Activated CD4-positive, alpha-beta T cell treated with anti-CD3 and anti-CD28 coated beads for 36 hours (primary cell): ENCODE results near the gene OSM. TPM values are rescaled to one million over a fixed set of nuclear protein-coding genes. Genes with fewer than 3 reads are reported as not detected.
A peak's percentile ranks its signal among the peaks of the same experiment; 100 is the strongest.

Experiments
- ATAC-seq: fragments of 200-7000 bp; cut with Tn5 transposase; one replicate; pipeline ENCODE4 v1.10.0; 2021; ENCODE audit warnings: mild to moderate bottlenecking, moderate library complexity
- CTCF ChIA-PET: fragments of 350-600 bp; sonication (Branson Sonifier 250); formaldehyde crosslinking; loops from one replicate; lab custom pipeline; 2021; ENCODE audit warnings: antibody characterized with exemption; lab: Charles Lee
- POLR2A ChIA-PET: fragments of 350-600 bp; sonication (Branson Sonifier 250); formaldehyde crosslinking; loops from one replicate; lab custom pipeline; 2021; ENCODE audit warnings: antibody characterized with exemption, inconsistent platforms; lab: Charles Lee
- DNase-seq: peaks from one replicate; pipeline ENCODE4 v3.0.0-alpha.2; 2020
- H3K27ac Mint-ChIP-seq: one replicate; pipeline ENCODE4 v1.8.0; 2021; ENCODE audit warnings: mixed read lengths
- H3K27me3 Mint-ChIP-seq: one replicate; pipeline ENCODE4 v1.8.0; 2021; ENCODE audit warnings: mixed read lengths
- H3K36me3 Mint-ChIP-seq: one replicate; pipeline ENCODE4 v1.8.0; 2021; ENCODE audit warnings: low read depth, mixed read lengths
- H3K4me1 Mint-ChIP-seq: one replicate; pipeline ENCODE4 v1.8.0; 2021; ENCODE audit warnings: mixed read lengths
- H3K4me3 Mint-ChIP-seq: one replicate; pipeline ENCODE4 v1.8.0; 2021; ENCODE audit warnings: mild to moderate bottlenecking, moderate library complexity, mixed read lengths
- H3K9me3 Mint-ChIP-seq: one replicate; pipeline ENCODE4 v1.8.0; 2021; ENCODE audit warnings: low read depth, mixed read lengths
- intact Hi-C, 2 experiments: fragments of 100-400 bp; cut with DNase I in 1 of 2; cut with micrococcal nuclease in 1 of 2; formaldehyde crosslinking; loops; one replicate each; pipeline versions ENCODE4 v1.14.2 to v1.15.1; 2022 to 2024; cut with DNase I, micrococcal nuclease
- total RNA-seq, 2 experiments: library from RNA; stranded (reverse); gene quantifications; one replicate each; pipeline ENCODE4 v1.2.3, GENCODE V29; 2021

The OSM gene
- total RNA-seq, 2 experiments from 2014 or later, result 13.8 to 17.6 TPM

DNA sequence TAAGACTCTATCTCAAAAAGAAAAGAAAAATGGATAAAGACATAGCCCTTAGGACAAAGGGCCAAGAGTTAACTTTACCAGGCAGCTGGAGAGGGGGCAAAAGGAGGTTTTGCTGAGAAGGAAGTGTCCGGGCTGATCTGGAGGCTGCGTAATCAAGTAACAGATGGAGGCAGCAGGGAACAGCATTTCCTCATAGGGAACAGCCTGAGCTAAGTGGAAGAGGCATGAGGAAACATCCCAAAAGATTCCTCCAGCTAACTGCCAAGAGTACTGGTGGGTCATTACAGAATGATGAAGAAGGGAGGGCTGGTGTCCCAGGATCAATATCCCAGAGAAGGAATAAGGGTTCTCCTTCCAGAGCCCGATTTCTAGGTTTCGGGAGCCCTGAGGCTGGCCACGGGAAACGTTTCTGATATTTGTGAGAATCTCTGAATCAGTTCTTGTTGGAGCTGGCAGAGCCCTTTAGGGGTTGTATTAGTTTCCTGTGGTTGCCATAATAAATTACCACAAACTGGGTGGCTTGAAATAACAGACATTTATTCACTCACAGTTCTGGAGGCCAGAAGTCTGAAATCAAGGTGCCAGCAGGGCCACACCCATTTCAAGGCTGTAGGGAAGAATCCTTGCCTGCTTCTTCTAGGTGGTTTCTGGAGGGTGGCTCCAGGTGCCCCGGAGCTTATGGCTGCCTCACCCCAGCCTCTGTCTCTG is 41.3 kb downstream of the OSM start:
- DNase-seq, result no peak
- Mint-ChIP-seq H3K4me1 (peaks cover 41% of the 10 kb centered on the region), H3K9me3 (no peaks in the 10 kb centered on the region), H3K4me3 (no peak overlapping the region), H3K27ac (no peak overlapping the region), H3K36me3 (no peaks in the 10 kb centered on the region), H3K27me3 (no peaks in the 10 kb centered on the region)
- intact Hi-C loops, result no loop called here
- CTCF ChIA-PET, result interaction anchor here (1.1 to 1.3 kb wide), 2 partner anchors 18 to 24 kb away, joined by 3 read pairs; no protein-coding TSS in a partner anchor
- no peak for ATAC-seq
- POLR2A ChIA-PET, result interaction anchor here (0.6 kb wide), 1 partner anchor 47 kb away, joined by 3 read pairs; no protein-coding TSS in a partner anchor

DNA sequence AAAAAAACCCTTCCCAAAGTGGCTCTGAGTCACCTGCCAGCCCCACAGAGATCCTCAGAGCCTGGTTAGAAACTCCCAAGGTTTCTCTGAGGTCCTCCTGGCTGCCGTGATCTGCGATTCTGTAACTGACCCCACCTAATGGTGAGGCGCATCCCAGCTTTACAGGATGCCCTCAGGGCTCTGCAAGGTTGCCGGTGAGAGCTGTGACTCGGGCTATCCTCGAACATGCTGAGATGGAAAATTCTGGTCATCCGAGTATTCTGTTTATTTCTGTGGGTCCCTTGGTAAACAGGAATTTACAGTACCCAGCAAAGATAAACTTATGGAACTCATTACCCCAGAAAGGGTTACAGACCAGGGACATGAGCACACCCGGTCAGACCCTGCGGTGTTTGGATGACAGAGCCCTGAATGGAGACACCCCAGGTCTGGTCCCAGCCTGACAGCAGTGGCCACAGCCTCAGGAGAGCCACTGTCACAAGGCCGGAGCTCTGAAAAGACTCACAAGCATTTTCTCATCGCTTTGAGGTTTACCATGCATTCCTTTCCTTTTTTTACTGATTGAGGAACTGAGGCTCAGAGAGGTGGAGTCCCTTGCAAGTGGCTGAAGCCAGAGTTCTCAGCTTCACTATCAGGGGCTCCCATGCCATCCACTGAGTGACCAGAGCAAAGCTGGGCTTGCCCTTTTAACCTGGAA is 42.3 kb downstream of the OSM start:
- no peaks in the 10 kb centered on the region for H3K27me3 Mint-ChIP-seq
- ChIA-PET CTCF (interaction anchor here (1.0 to 1.3 kb wide), 2 partner anchors 20 to 64 kb away, joined by 3 read pairs; no protein-coding TSS in a partner anchor), POLR2A (no interaction called here)
- peaks cover 52% of the 10 kb centered on the region for H3K4me1 Mint-ChIP-seq
- intact Hi-C loops, result no loop called here
- H3K4me3 Mint-ChIP-seq, result no peak overlapping the region
- H3K27ac Mint-ChIP-seq, result no peak overlapping the region
- ATAC-seq, result peak; percentile 28
- no peaks in the 10 kb centered on the region for H3K36me3 Mint-ChIP-seq
- peak; percentile 29 for DNase-seq
- no peaks in the 10 kb centered on the region for H3K9me3 Mint-ChIP-seq

DNA sequence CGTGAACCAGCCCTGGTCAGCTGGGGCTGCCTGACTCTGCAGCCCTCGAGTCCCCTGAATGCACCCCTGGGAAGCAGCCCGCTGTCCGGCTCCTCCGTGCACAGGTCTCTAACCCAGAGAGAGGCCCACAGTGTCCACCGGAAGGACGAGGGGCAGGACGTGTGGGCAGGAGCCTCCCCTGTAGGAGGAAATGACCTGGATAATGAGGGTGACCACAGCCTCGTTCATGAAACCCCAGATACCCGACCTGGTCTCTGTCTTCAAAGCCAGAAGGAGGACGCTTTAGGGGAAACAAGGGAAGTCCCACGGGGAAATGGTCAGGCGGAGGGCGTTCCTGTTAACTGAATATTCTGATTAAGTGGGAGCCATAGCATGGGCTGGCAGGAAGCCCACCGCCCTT is 43.3 kb downstream of the OSM start:
- POLR2A ChIA-PET, result no interaction called here
- intact Hi-C loops, result no loop called here
- no peaks in the 10 kb centered on the region for H3K9me3 Mint-ChIP-seq
- CTCF ChIA-PET, result no interaction called here
- peak overlapping the region; percentile 17 for H3K27ac Mint-ChIP-seq
- no peak for DNase-seq
- H3K27me3 Mint-ChIP-seq, result no peaks in the 10 kb centered on the region
- ATAC-seq, result no peak
- H3K4me1 Mint-ChIP-seq, result peaks cover 52% of the 10 kb centered on the region
- no peaks in the 10 kb centered on the region for H3K36me3 Mint-ChIP-seq
- H3K4me3 Mint-ChIP-seq, result no peak overlapping the region

DNA sequence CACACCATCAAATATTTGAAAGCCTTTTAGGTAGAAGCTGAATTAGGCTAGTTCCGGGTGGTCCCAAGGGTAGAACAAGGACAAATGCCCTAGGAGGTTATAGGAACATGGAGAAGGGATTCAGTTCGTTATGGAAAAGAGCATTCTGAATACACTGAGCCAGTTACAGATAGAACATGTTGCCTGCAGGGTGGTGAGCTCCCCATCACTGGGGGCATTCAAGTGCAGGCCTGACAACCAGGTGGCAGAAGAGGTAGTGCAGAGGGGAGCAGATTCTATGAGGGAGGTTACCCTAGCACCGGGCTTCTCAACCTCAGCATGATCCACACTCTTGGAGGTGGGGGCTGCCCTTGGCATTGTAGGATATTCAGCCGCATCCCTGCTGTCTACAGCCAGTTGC is 44.3 kb downstream of the OSM start:
- Mint-ChIP-seq H3K36me3 (no peaks in the 10 kb centered on the region), H3K27ac (peak overlapping the region; percentile 2), H3K4me3 (no peak overlapping the region), H3K4me1 (peaks cover 45% of the 10 kb centered on the region), H3K27me3 (no peaks in the 10 kb centered on the region), H3K9me3 (no peaks in the 10 kb centered on the region)
- intact Hi-C loops, result no loop called here
- ChIA-PET CTCF (interaction anchor here (0.6 kb wide), 1 partner anchor 471 kb away, joined by 4 read pairs; no protein-coding TSS in a partner anchor), POLR2A (no interaction called here)
- ATAC-seq, result no peak
- DNase-seq, result no peak

DNA sequence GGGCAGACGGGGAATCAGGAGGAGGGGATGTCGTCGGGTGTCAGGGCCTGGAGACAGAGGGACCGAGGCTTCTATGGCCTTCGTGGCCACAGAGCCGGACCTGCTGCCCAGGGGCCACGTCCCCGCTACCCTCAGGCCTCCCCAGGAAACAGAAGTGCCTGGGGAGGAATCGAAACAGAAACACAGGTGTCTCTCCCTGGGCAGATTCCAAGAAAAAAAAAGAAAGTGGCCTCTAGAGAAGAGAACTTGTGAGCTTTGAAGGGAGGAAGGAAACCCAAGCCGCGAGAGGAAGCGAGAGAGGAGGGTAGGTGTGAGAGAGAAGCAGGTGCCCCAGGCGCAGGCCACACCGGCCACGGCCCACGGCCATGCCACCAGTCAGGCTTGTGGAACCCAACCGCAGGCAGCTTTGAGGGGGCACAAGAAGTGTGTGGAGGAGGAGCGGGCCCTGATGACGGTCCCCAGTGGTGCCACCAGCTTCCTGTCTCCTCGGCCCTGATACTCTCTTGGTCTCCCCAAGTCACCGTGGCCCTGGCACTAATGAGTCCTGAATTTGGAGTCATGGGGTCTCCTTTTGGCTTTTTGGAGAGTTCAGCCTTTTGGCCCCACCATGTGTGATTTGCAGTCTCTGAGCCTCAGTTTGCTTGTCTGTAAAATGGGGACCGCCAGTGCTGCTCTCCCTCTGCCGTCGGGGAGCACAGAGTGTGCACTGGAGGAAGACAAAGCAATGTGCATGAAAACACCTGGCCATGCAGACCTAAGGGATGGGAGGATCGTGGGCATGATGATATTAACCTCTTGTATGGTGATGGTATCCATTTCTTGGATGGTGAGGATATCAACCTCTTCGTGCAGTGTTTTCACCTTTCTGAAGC is 45.3 kb downstream of the OSM start:
- CTCF ChIA-PET, result interaction anchor here (0.6 to 1.2 kb wide), 4 partner anchors 38 to 242 kb away, joined by 3 to 5 read pairs (median 4); no protein-coding TSS in a partner anchor
- Mint-ChIP-seq H3K4me1 (peaks cover 45% of the 10 kb centered on the region), H3K27ac (peak overlapping the region; percentile 80), H3K4me3 (peak overlapping the region; percentile 22), H3K36me3 (no peaks in the 10 kb centered on the region), H3K27me3 (no peaks in the 10 kb centered on the region), H3K9me3 (no peaks in the 10 kb centered on the region)
- peak; percentile 68 for ATAC-seq
- DNase-seq, result peak; percentile 70
- POLR2A ChIA-PET, result no interaction called here
- intact Hi-C loops, result no loop called here

DNA sequence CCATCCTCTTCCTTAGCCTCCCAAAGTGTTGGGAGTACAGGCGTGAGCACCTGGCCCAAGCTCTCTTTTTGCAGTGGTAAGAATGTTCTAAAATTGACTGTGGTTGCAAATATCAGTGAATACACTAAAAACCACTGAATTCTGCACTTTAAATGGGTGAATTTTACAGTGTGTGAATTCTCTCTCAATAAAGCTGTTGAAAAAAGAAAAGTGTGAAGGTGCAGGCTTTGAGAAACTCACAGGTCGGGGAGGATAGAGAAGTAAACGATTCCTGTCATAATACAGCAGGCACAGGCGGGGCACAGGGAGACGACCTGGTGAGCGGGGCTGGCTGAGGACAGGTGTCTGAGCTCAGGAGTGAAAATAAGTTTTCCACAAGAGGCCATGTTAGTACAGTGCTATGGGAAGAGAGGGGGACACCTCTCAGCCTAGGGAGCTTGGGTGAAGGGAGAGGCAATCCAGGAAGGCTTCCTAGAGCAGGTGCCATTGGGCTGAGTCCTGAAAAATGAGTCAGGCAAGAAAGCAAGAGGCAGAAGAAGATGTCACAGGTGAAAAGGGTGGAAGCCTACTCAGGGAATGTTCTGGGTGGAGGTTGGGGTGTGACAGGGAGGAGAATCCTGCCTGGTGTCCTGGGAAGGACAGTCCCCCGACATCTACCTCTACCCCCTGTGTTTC is 46.2 kb downstream of the OSM start:
- ATAC-seq (no peak), DNase-seq (no peak)
- Mint-ChIP-seq H3K9me3 (no peaks in the 10 kb centered on the region), H3K4me1 (peaks cover 45% of the 10 kb centered on the region), H3K36me3 (no peaks in the 10 kb centered on the region), H3K27ac (peak overlapping the region; percentile 80), H3K4me3 (no peak overlapping the region), H3K27me3 (no peaks in the 10 kb centered on the region)
- intact Hi-C loops, result no loop called here
- ChIA-PET POLR2A (no interaction called here), CTCF (interaction anchor here (0.6 to 1.2 kb wide), 7 partner anchors 39 to 1095 kb away, joined by 3 to 5 read pairs (median 3); no protein-coding TSS in a partner anchor)

DNA sequence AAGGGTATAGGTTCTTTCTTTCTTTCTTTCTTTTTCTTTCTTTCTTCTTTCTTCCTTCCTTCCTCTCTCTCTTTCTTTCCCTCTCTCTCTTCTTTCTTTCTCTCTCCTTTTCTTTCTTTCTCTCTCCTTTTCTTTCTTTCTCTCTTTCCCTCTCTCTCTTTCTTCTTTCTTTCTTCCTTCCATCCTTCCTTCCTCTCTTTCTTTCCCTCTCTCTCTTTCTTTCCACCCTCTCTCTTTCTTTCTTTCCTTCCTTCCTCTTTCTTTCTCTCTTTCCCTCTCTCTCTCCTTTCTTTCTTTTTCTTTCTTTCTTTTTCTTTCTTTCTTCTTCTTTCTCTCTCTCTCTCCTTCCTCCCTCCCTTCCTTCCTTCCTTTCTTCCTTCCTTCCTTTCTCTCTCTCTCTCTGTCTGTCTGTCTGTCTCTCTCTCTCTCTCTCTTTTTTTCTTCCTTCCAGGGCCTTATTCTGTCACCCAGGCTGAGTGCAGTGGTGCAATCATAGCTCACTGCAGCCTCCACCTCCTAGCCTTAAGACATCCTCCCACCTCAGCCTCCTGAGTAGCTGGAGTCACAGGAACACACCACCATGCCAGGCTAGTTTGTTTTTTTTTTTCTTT is 46.9 kb downstream of the OSM start:
- ChIA-PET POLR2A (no interaction called here), CTCF (interaction anchor here (0.6 to 0.8 kb wide), 3 partner anchors 59 to 1096 kb away, joined by 3 to 4 read pairs (median 3); no protein-coding TSS in a partner anchor)
- no peaks in the 10 kb centered on the region for H3K9me3 Mint-ChIP-seq

DNA sequence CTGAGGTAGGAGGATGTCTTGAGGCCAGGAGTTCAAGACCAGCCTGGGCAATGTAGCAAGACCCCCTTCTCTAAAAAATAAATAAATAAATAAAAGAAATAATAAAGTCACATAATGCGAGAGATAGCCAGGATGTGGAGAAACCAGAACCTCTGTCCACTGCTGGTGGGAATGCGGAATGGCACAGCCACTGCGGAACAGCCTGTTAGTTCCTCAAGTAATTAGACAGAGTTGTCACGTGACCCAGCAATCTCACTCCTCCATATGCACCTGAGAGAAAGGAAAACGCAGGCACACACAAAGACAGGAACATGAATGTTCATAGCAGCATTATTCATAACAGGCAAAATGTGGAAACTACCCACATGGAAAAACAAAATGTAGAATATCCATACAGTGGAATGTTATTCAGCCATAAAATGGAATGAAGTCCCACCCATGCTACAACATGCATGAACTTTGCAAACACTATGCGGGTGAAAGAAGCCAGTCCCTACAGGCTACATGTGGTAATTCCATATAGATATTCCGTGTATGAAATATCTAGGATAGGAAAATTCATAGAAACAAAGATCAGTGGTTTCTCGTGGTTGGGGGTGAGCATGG is 47.5 kb downstream of the OSM start:
- ChIA-PET POLR2A (interaction anchor here (0.6 kb wide), 1 partner anchor 614 kb away, joined by 3 read pairs; no protein-coding TSS in a partner anchor), CTCF (no interaction called here)
- peaks cover 42% of the 10 kb centered on the region for H3K4me1 Mint-ChIP-seq
- H3K27ac Mint-ChIP-seq, result no peak overlapping the region
- intact Hi-C loops, result no loop called here
- no peaks in the 10 kb centered on the region for H3K36me3 Mint-ChIP-seq
- no peaks in the 10 kb centered on the region for H3K27me3 Mint-ChIP-seq
- ATAC-seq, result no peak
- no peaks in the 10 kb centered on the region for H3K9me3 Mint-ChIP-seq
- H3K4me3 Mint-ChIP-seq, result no peak overlapping the region
- no peak for DNase-seq

More for the DNA sequence above, 46.9 kb downstream of the OSM start:
- Mint-ChIP-seq H3K27me3 (no peaks in the 10 kb centered on the region), H3K4me1 (peaks cover 43% of the 10 kb centered on the region), H3K4me3 (no peak overlapping the region), H3K27ac (no peak overlapping the region), H3K36me3 (no peaks in the 10 kb centered on the region)
- intact Hi-C loops, result no loop called here
- ATAC-seq (no peak), DNase-seq (no peak)

DNA sequence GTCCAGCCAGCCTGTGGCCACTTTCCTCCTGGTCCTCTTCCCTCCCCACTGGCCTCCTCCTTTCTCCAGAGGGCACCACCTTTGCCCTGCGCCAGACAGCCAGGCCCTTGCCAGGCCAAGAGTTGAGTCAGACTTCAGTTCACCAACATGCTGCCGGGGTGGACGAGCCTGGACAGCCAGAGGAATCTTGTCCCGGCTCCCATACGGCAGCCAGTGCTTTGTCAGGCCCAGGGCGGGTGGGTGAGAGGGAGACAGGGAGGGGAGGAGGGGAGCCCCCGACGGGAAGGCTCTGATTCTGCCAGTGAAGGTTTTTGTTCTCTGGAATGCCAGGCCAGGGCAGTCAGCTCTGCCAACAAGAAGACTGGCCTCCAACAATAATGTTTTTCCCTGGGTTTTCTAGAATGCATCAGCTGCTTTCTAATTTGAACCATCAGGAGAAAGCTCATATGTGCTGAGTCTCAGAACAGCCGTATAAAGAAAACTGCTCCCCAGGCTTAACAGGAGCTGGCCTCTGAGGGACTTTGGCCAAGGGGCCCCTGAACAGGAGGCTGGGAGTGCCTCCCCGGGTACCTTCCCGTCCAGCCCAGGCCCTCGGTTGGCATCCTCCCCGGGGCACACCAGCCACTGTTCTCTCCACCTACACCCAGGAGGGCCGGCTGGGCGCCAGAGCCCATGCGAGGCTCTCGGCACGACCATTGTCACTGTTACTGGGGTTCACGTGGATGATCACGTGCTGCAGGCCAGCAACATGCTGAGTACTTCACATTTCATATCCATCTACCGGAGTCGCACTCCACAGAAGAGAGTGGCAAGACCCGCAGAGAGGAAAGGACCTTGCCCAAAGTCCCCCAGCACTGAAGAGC is 48.7 kb downstream of the OSM start:
- Mint-ChIP-seq H3K4me1 (peaks cover 39% of the 10 kb centered on the region), H3K4me3 (no peak overlapping the region), H3K27me3 (no peaks in the 10 kb centered on the region), H3K9me3 (no peaks in the 10 kb centered on the region), H3K27ac (no peak overlapping the region), H3K36me3 (no peaks in the 10 kb centered on the region)
- no peak for DNase-seq
- ChIA-PET CTCF (no interaction called here), POLR2A (no interaction called here)
- intact Hi-C loops, result no loop called here
- ATAC-seq, result no peak
